Effector memory CD4-positive, alpha-beta T cell (primary cell): Measurements from ENCODE around the gene DLX2.
A peak's percentile ranks its signal among the peaks of the same experiment; 100 is the strongest.
"Not testable (repeated sequence)": the region's sequence is repeated elsewhere in the genome, so short reads cannot be mapped to it uniquely, and the experiment has no call there.

Source experiments
- DNase-seq, 3 donors: peaks; one replicate each; pipeline ENCODE4 v3.0.0-alpha.2; 2020
- H3K27ac ChIP-seq: 2 replicates; pipeline ENCODE4 v1.7.0; 2013; ENCODE audit warnings: mild to moderate bottlenecking, low read length, moderate library complexity; ENCODE audit not compliant: insufficient read depth, poor library complexity, severe bottlenecking
- H3K27me3 ChIP-seq: replicated peaks from 2 replicates; pipeline ENCODE4 v1.7.0; 2013; ENCODE audit warnings: mild to moderate bottlenecking, low read length; ENCODE audit not compliant: insufficient read depth, control insufficient read depth, poor library complexity, severe bottlenecking
- H3K36me3 ChIP-seq: 2 replicates; pipeline ENCODE4 v1.7.0; 2013; ENCODE audit warnings: mild to moderate bottlenecking, low read length, moderate library complexity; ENCODE audit not compliant: control insufficient read depth, insufficient read depth
- H3K4me1 ChIP-seq: 2 replicates; pipeline ENCODE4 v1.7.0; 2013; ENCODE audit warnings: low read length, mild to moderate bottlenecking; ENCODE audit not compliant: control insufficient read depth, insufficient read depth, poor library complexity, severe bottlenecking
- H3K4me3 ChIP-seq: 2 replicates; pipeline ENCODE4 v1.7.0; 2013; ENCODE audit warnings: low read length, low read depth, mild to moderate bottlenecking; ENCODE audit not compliant: insufficient read depth, poor library complexity, severe bottlenecking
- H3K9me3 ChIP-seq: 2 replicates; pipeline ENCODE4 v1.7.0; 2013; ENCODE audit warnings: mild to moderate bottlenecking, low read length, moderate library complexity; ENCODE audit not compliant: control insufficient read depth
- total RNA-seq, 3 donors: gene quantifications; one replicate each; lab custom pipeline; 2026; lab: John Stamatoyannopoulos, UW

DLX2 gene
- total RNA-seq: 0 to 1.4 (median 0.97) reads per million in 3 donors

- Histone ChIP-seq H3K4me1 (peaks cover 68% of the 10 kb centered on the region), H3K9me3 (no peaks in the 10 kb centered on the region), H3K27me3 (peaks cover 96% of the 10 kb centered on the region), H3K36me3 (no peaks in the 10 kb centered on the region), H3K27ac (no peak within 1 kb of the TSS), H3K4me3 (peak within 1 kb of the TSS; percentile 48)
- DNase-seq: peak; percentile 45 to 60 (median 58)
Measured at GRCh38 chr2:172102391-172103359, at the start of gene DLX2. Gene DLX2, minus strand, starts transcription at chr2:172102900. Its CDS starts 362 bp downstream, at chr2:172102538.

DNA sequence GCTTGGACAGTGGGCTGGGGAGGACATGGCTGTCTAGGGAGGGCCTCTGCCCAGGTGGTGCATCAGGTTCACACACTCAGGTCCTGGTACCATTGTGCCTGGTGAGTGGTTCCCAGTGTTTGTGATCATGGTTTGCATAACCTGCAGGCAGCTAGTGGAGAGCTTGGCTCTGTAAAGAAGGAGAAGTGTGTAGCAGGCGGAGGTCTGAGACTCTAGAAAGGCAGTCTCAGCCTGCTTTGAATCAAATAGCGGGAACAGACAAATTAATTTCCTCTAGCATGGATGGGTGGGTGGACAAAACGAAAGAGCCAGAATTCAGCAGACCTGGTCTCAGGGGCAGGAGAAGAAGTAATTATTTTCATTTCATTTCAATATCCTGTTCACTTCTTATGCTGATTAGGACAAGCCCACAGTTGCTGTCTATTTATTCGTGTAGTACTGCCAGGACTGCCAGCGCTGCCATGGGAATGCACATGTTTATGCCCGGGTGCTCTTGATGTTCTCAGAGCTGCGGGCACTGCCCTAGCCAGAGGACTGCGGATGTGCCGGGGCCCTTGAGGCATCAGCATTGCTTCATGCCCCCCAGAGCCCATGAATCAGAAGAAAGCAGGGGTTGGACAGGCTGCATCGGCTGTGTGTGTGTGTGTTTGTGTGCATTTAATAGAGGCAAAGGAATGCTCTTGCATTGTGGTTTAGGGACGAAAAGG is 45.4 kb upstream of the DLX2 start:
- Histone ChIP-seq H3K9me3 (no peaks in the 10 kb centered on the region), H3K27me3 (no peaks in the 10 kb centered on the region), H3K4me3 (no peak overlapping the region), H3K27ac (no peak overlapping the region), H3K4me1 (no peaks in the 10 kb centered on the region), H3K36me3 (no peaks in the 10 kb centered on the region)
- DNase-seq: no peak

DNA sequence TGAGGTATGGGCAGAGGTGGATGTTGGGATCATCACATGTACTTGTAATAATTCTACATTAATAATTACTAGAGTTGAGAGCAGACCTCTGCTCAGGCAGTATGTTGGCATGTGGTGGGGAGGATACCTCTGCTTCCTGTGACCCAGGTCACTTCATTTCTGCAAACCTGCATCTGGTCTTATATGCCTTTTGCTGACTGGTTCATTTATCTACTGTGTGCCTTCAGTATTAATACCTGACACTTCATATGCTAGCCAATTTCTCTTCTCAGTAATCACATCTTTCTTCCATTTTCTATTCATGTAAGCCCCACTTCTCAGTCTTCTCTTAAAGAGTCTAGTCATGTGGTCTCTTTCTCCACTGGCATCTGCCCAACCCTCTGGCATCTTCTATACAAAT is 41.1 kb upstream of the DLX2 start:
- no peak overlapping the region for H3K27ac ChIP-seq
- H3K9me3 ChIP-seq: no peaks in the 10 kb centered on the region
- no peak overlapping the region for H3K4me3 ChIP-seq
- no peaks in the 10 kb centered on the region for H3K36me3 ChIP-seq
- no peaks in the 10 kb centered on the region for H3K27me3 ChIP-seq
- no peak for DNase-seq
- H3K4me1 ChIP-seq: no peaks in the 10 kb centered on the region

DNA sequence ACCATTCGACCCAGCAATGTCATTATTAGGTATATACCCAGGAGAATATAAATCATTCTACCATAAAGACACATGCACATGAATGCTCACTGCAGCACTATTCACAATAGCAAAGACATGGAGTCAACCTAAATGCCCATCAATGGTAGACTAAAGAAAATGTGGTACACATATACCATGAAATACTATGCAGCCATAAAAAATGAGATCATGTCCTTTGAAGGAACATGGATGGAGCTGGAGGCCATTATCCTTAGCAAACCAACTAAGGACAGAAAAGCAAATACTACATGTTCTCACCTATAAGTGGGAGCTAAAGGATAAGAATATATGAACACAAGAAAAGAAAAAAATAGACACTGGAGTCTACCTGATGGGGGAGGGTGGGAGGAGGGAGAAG is 36.0 kb upstream of the DLX2 start:
- H3K27me3 ChIP-seq, H3K36me3 ChIP-seq, DNase-seq, H3K9me3 ChIP-seq, H3K4me3 ChIP-seq, H3K4me1 ChIP-seq, H3K27ac ChIP-seq: not testable (repeated sequence)

DNA sequence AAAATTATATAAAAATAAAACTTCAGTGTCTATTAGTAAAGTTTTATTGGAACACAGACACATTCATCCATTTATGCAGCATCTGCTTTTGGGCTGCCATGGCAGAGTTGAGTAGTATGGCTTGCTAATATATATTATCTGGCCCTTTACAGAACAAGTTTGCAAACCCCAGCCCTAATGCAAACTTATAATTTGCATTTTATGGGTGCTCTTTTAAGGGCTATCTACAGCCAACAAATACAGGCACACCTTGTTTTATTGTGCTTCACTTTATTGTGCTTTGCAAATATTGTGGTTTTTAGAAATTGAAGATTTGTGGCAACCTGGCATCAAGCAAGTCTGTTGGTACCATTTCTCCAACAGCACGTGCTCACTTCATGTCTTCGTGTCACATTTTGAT is 35.2 kb upstream of the DLX2 start:
- Histone ChIP-seq H3K4me3 (no peak overlapping the region), H3K9me3 (no peaks in the 10 kb centered on the region), H3K36me3 (no peaks in the 10 kb centered on the region), H3K27ac (no peak overlapping the region), H3K4me1 (no peaks in the 10 kb centered on the region), H3K27me3 (no peaks in the 10 kb centered on the region)
- no peak for DNase-seq

DNA sequence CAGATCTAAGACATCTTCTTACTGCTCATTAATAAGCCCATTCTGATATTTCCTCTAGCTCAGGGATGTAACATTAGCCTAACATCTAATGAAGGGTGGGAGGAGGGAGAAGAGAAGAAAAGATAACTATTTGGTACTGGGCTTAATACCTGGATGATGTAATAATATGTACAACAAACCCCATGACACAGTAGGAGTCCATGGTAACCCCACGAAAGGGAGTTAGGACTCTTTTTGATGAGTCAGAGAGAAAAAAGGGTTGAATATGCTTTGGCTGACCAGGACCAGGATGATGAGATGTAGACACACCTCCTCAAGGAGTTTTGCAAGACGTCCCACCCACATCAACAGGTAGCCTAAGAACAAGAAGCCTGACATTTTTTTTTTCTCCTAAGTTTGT is 34.4 kb upstream of the DLX2 start:
- Histone ChIP-seq H3K4me3 (no peak overlapping the region), H3K36me3 (no peaks in the 10 kb centered on the region), H3K27ac (no peak overlapping the region), H3K9me3 (no peaks in the 10 kb centered on the region), H3K27me3 (no peaks in the 10 kb centered on the region), H3K4me1 (no peaks in the 10 kb centered on the region)
- no peak for DNase-seq

DNA sequence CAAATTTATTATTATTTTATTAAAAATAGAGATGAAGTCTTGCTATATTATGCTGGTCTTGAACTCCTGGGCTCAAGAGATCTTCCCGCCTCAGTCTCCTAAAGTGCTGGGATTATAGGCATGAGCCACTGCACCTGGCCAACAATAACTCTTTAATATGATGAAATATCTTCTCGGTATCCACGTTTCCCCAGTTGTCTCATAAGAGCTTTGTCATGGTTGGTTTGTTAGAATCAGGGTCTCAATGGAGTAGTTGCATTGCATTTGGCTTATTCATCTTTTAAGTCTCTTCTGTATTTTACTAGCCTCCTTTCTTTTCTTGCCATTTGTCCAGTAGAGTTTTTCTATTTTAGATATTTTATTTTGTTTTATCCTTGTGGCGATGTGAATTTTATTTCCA is 32.7 kb upstream of the DLX2 start:
- H3K4me1 ChIP-seq: no peaks in the 10 kb centered on the region
- no peaks in the 10 kb centered on the region for H3K27me3 ChIP-seq
- H3K9me3 ChIP-seq: no peaks in the 10 kb centered on the region
- H3K4me3 ChIP-seq: no peak overlapping the region
- no peak overlapping the region for H3K27ac ChIP-seq
- no peaks in the 10 kb centered on the region for H3K36me3 ChIP-seq
- DNase-seq: no peak

- no peaks in the 10 kb centered on the region for H3K36me3 ChIP-seq
- no peaks in the 10 kb centered on the region for H3K27me3 ChIP-seq
- no peak overlapping the region for H3K27ac ChIP-seq
- no peaks in the 10 kb centered on the region for H3K4me1 ChIP-seq
- H3K9me3 ChIP-seq: no peaks in the 10 kb centered on the region
- DNase-seq: no peak
- H3K4me3 ChIP-seq: no peak overlapping the region
Measured at GRCh38 chr2:172134270-172134669, 31.6 kb upstream of the DLX2 start.

- H3K36me3 ChIP-seq: no peaks in the 10 kb centered on the region
- no peaks in the 10 kb centered on the region for H3K27me3 ChIP-seq
- H3K27ac ChIP-seq: no peak overlapping the region
- DNase-seq: no peak
- H3K4me3 ChIP-seq: no peak overlapping the region
- no peaks in the 10 kb centered on the region for H3K9me3 ChIP-seq
- no peaks in the 10 kb centered on the region for H3K4me1 ChIP-seq
Measured at GRCh38 chr2:172131713-172132555, 29.2 kb upstream of the DLX2 start.
